HepG2 (cell line): ENCODE data around the gene FBXO39. TPM values are rescaled to one million over a fixed set of nuclear protein-coding genes. Genes with fewer than 3 reads are reported as not detected.

Experiments
- ATAC-seq: fragments of 200-7000 bp; cut with Tn5 transposase; 3 replicates; pipeline ENCODE4 v1.9.1; 2020; ENCODE audit warnings: mild to moderate bottlenecking, moderate library complexity
- BruUV-seq: library from RNA; stranded (reverse); fragments of 400-500 nt; replicated peaks from 2 replicates; lab custom pipeline; 2021; lab: Mats Ljungman, UMichigan
- CTCF ChIA-PET: fragments of 300-600 bp; formaldehyde crosslinking; extraction: SDS; loops from one replicate; lab custom pipeline; 2021; ENCODE audit warnings: low total read pairs, inconsistent platforms, low intra/inter-chr PET ratio; lab: Yijun Ruan, JAX
- POLR2A ChIA-PET: fragments of 350-600 bp; sonication (Branson Sonifier 250); formaldehyde crosslinking; loops from one replicate; lab custom pipeline; 2020; ENCODE audit warnings: antibody characterized with exemption, inconsistent platforms; lab: Yijun Ruan, JAX
- DNase-seq: peaks from one replicate; pipeline ENCODE4 v3.0.0-alpha.2; 2015; ENCODE audit warnings: low spot score
- FAIRE-seq: peaks from 3 replicates; lab custom pipeline; 2011; peaks lifted over from hg19 to GRCh38; lab: Jason Lieb, UNC
- H2AFZ ChIP-seq: one replicate; pipeline ENCODE4 v1.6.1; 2011; ENCODE audit warnings: low read length, inconsistent platforms
- H3K27ac ChIP-seq: fragments of 300-600 bp; 3 replicates; pipeline ENCODE4 v1.8.0; 2011; ENCODE audit warnings: mixed run types, mild to moderate bottlenecking, mixed read lengths, low read length, inconsistent platforms; ENCODE audit not compliant: insufficient read depth; ENCODE audit errors: extremely low read length
- H3K27me3 ChIP-seq, 2 experiments: fragments of 200-600 bp in 1 of 2; 2 replicates in 1 of 2; 3 replicates in 1 of 2; pipeline versions ENCODE4 v1.6.0 to v1.8.0; 2011; ENCODE audit warnings: low read length in 2 of 2, mild to moderate bottlenecking in 2 of 2, moderate library complexity in 2 of 2, inconsistent platforms in 1 of 2; ENCODE audit not compliant: insufficient read depth in 2 of 2, control insufficient read depth in 1 of 2
- H3K36me3 ChIP-seq, 2 experiments: fragments of 200-600 bp in 1 of 2; replicated peaks in 1 of 2; 2 replicates in 1 of 2; 3 replicates in 1 of 2; pipeline versions ENCODE4 v1.5.1 to v1.8.0; 2011; ENCODE audit warnings: low read length in 2 of 2, inconsistent platforms in 1 of 2; ENCODE audit not compliant: insufficient read depth in 2 of 2, control insufficient read depth in 1 of 2
- H3K4me1 ChIP-seq: 2 replicates; pipeline ENCODE4 v1.5.1; 2012; ENCODE audit warnings: low read length, inconsistent platforms; ENCODE audit not compliant: insufficient read depth
- H3K4me2 ChIP-seq: 2 replicates; pipeline ENCODE4 v1.6.0; 2011; ENCODE audit warnings: low read depth, low read length, inconsistent platforms
- H3K4me3 ChIP-seq, 3 experiments: fragments of 200-600 bp in 1 of 3; sonication (generic), shearing (Covaris generic) in 1 of 3; replicated peaks in 1 of 3; 2 replicates each; pipeline ENCODE4 v1.5.1; 2011 to 2016; ENCODE audit warnings: low read length in 3 of 3, inconsistent platforms in 2 of 3, low read depth in 2 of 3, mild to moderate bottlenecking in 2 of 3, control low read depth in 1 of 3, mixed read lengths in 1 of 3; ENCODE audit not compliant: insufficient read depth in 1 of 3
- H3K79me2 ChIP-seq: one replicate; pipeline ENCODE4 v1.6.1; 2011; ENCODE audit warnings: low read length, inconsistent platforms; ENCODE audit not compliant: insufficient read depth
- H3K9ac ChIP-seq: 2 replicates; pipeline ENCODE4 v1.6.0; 2011; ENCODE audit warnings: mild to moderate bottlenecking, low read depth, low read length, inconsistent platforms; ENCODE audit not compliant: insufficient read depth
- H3K9me3 ChIP-seq: 2 replicates; pipeline ENCODE4 v1.5.1; 2012; ENCODE audit warnings: mild to moderate bottlenecking, low read length
- H4K20me1 ChIP-seq: 2 replicates; pipeline ENCODE4 v1.6.0; 2011; ENCODE audit warnings: inconsistent platforms, mild to moderate bottlenecking, low read length, moderate library complexity; ENCODE audit not compliant: insufficient read depth
- ATM ChIP-seq: fragments of 450-650 bp; IDR thresholded peaks from 2 replicates; pipeline ENCODE4 v1.7.1; 2017; ENCODE audit warnings: mild to moderate bottlenecking, borderline replicate concordance
- BATF2 ChIP-seq: sonication (generic); formaldehyde crosslinking; IDR thresholded peaks from 2 replicates; pipeline ENCODE4 v1.8.0; 2022; ENCODE audit warnings: mild to moderate bottlenecking, missing genetic modification reagents, moderate library complexity
- BORCS8-MEF2B ChIP-seq: sonication (generic); formaldehyde crosslinking; IDR thresholded peaks from 2 replicates; pipeline ENCODE4 v1.8.0; 2022; ENCODE audit warnings: mild to moderate bottlenecking, missing genetic modification reagents
- HHEX ChIP-seq: IDR thresholded peaks from 2 replicates; pipeline ENCODE4 v1.6.1; 2016; ENCODE audit warnings: control low read depth
- RAD51 ChIP-seq: fragments of 450-650 bp; IDR thresholded peaks from 2 replicates; pipeline ENCODE4 v1.6.1; 2016; ENCODE audit warnings: borderline replicate concordance
- RFXAP ChIP-seq: sonication (generic); formaldehyde crosslinking; IDR thresholded peaks from 2 replicates; pipeline ENCODE4 v1.4.0; 2020; ENCODE audit warnings: missing genetic modification reagents, borderline replicate concordance
- TAF1 ChIP-seq: sonication (generic); formaldehyde crosslinking; IDR thresholded peaks from 2 replicates; pipeline ENCODE4 v1.4.0; 2020; ENCODE audit warnings: missing genetic modification reagents
- ZNF10 ChIP-seq: sonication (generic); formaldehyde crosslinking; IDR thresholded peaks from 2 replicates; pipeline ENCODE4 v1.4.0; 2020; ENCODE audit warnings: mild to moderate bottlenecking, low read depth, missing genetic modification reagents, borderline replicate concordance
- ZNF143 ChIP-seq: sonication (generic); formaldehyde crosslinking; IDR thresholded peaks from 2 replicates; pipeline ENCODE4 v1.4.0; 2020; ENCODE audit warnings: missing genetic modification reagents
- ZNF335 ChIP-seq: sonication (generic); formaldehyde crosslinking; IDR thresholded peaks from 2 replicates; pipeline ENCODE4 v1.4.0; 2020; ENCODE audit warnings: missing genetic modification reagents
- ZNF484 ChIP-seq: sonication (generic); formaldehyde crosslinking; IDR thresholded peaks from 2 replicates; pipeline ENCODE4 v1.5.1; 2020; ENCODE audit warnings: mild to moderate bottlenecking, low read depth, missing genetic modification reagents, borderline replicate concordance
- ZNF652 ChIP-seq: IDR thresholded peaks from 2 replicates; pipeline ENCODE4 v1.6.1; 2016; ENCODE audit warnings: low read depth, borderline replicate concordance
- ZNF768 ChIP-seq: sonication (generic); formaldehyde crosslinking; IDR thresholded peaks from 2 replicates; pipeline ENCODE4 v1.4.0; 2020; ENCODE audit warnings: missing genetic modification reagents
- WGBS: methylation state at CpG from one replicate; pipeline ENCODE4 v1.1.6; 2017; ENCODE audit warnings: low lambda C conversion rate; 5-methylcytosine and 5-hydroxymethylcytosine counted together
- in situ Hi-C: cut with HindIII; loops from 2 replicates; pipeline ENCODE4 v1.10.0; 2017; ENCODE audit warnings: low pct_unique_long_range_greater_than_20kb; ENCODE audit not compliant: extremely low pct_ligation_motif_present
- intact Hi-C: fragments of 100-400 bp; cut with micrococcal nuclease; formaldehyde crosslinking; loops from one replicate; pipeline ENCODE4 v1.10.0; 2022; ENCODE audit not compliant: unreplicated experiment
- polyA plus RNA-seq, 8 experiments: library from polyadenylated mRNA; depleted of rRNA in 3 of 8; stranded (reverse) in 7 of 8; unstranded in 1 of 8; fragments of >200 nt; fragmentation: Illumina TruSeq in 4 of 8; extraction: Trizol in 4 of 8; gene quantifications; 2 replicates each; pipeline versions ENCODE4 v1.2.1 to v1.2.3, GENCODE V29; 2011 to 2016; ENCODE audit warnings: low read depth in 4 of 8, missing spikeins in 1 of 8, mixed read lengths in 1 of 8; ENCODE audit not compliant: insufficient read depth in 1 of 8
- total RNA-seq, 5 experiments: library from RNA; depleted of rRNA; stranded (reverse); fragments of >200 nt; fragmentation: Illumina TruSeq; extraction: Trizol; gene quantifications; 2 replicates each; pipeline ENCODE4 v1.2.3, GENCODE V29; 2016; ENCODE audit warnings: low read depth in 1 of 5
- TF ChIP-seq, protein P1 (sequence below): sonication (generic); formaldehyde crosslinking; IDR thresholded peaks from 2 replicates; pipeline ENCODE4 v1.5.0; 2020; ENCODE audit warnings: mild to moderate bottlenecking, missing genetic modification reagents, borderline replicate concordance
- TF ChIP-seq, protein P2 (sequence below): sonication (generic); formaldehyde crosslinking; IDR thresholded peaks from 2 replicates; pipeline ENCODE4 v1.4.0; 2020; ENCODE audit warnings: missing genetic modification reagents

The FBXO39 gene
- total and polyA plus RNA-seq, 2 of the 13 experiments (the other 11 are each of a cell fraction or from before 2014, with no cell fraction given), result 0.09 TPM; not detected in 1

- Histone ChIP-seq H3K9ac (no peak overlapping the region), H3K36me3 (no peaks in the 10 kb centered on the region), H3K4me3 (no peak overlapping the region)
- TF ChIP-seq ZNF335 (CRISPR knock-in tag), result no peak
- TF ChIP-seq ATM, result no peak
- no peak for TF ChIP-seq RAD51
- TF ChIP-seq, protein P1, sequence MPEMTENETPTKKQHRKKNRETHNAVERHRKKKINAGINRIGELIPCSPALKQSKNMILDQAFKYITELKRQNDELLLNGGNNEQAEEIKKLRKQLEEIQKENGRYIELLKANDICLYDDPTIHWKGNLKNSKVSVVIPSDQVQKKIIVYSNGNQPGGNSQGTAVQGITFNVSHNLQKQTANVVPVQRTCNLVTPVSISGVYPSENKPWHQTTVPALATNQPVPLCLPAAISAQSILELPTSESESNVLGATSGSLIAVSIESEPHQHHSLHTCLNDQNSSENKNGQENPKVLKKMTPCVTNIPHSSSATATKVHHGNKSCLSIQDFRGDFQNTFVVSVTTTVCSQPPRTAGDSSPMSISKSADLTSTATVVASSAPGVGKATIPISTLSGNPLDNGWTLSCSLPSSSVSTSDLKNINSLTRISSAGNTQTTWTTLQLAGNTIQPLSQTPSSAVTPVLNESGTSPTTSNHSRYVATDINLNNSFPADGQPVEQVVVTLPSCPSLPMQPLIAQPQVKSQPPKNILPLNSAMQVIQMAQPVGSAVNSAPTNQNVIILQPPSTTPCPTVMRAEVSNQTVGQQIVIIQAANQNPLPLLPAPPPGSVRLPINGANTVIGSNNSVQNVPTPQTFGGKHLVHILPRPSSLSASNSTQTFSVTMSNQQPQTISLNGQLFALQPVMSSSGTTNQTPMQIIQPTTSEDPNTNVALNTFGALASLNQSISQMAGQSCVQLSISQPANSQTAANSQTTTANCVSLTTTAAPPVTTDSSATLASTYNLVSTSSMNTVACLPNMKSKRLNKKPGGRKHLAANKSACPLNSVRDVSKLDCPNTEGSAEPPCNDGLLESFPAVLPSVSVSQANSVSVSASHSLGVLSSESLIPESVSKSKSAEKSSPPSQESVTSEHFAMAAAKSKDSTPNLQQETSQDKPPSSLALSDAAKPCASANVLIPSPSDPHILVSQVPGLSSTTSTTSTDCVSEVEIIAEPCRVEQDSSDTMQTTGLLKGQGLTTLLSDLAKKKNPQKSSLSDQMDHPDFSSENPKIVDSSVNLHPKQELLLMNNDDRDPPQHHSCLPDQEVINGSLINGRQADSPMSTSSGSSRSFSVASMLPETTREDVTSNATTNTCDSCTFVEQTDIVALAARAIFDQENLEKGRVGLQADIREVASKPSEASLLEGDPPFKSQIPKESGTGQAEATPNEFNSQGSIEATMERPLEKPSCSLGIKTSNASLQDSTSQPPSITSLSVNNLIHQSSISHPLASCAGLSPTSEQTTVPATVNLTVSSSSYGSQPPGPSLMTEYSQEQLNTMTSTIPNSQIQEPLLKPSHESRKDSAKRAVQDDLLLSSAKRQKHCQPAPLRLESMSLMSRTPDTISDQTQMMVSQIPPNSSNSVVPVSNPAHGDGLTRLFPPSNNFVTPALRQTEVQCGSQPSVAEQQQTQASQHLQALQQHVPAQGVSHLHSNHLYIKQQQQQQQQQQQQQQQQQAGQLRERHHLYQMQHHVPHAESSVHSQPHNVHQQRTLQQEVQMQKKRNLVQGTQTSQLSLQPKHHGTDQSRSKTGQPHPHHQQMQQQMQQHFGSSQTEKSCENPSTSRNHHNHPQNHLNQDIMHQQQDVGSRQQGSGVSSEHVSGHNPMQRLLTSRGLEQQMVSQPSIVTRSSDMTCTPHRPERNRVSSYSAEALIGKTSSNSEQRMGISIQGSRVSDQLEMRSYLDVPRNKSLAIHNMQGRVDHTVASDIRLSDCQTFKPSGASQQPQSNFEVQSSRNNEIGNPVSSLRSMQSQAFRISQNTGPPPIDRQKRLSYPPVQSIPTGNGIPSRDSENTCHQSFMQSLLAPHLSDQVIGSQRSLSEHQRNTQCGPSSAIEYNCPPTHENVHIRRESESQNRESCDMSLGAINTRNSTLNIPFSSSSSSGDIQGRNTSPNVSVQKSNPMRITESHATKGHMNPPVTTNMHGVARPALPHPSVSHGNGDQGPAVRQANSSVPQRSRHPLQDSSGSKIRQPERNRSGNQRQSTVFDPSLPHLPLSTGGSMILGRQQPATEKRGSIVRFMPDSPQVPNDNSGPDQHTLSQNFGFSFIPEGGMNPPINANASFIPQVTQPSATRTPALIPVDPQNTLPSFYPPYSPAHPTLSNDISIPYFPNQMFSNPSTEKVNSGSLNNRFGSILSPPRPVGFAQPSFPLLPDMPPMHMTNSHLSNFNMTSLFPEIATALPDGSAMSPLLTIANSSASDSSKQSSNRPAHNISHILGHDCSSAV (CRISPR knock-in tag), result no peak
- no peak for TF ChIP-seq BORCS8-MEF2B
- TF ChIP-seq ZNF652, result no peak
- TF ChIP-seq BATF2 (CRISPR knock-in tag), result no peak
- TF ChIP-seq ZNF10 (CRISPR knock-in tag), result no peak
- TF ChIP-seq, protein P2, sequence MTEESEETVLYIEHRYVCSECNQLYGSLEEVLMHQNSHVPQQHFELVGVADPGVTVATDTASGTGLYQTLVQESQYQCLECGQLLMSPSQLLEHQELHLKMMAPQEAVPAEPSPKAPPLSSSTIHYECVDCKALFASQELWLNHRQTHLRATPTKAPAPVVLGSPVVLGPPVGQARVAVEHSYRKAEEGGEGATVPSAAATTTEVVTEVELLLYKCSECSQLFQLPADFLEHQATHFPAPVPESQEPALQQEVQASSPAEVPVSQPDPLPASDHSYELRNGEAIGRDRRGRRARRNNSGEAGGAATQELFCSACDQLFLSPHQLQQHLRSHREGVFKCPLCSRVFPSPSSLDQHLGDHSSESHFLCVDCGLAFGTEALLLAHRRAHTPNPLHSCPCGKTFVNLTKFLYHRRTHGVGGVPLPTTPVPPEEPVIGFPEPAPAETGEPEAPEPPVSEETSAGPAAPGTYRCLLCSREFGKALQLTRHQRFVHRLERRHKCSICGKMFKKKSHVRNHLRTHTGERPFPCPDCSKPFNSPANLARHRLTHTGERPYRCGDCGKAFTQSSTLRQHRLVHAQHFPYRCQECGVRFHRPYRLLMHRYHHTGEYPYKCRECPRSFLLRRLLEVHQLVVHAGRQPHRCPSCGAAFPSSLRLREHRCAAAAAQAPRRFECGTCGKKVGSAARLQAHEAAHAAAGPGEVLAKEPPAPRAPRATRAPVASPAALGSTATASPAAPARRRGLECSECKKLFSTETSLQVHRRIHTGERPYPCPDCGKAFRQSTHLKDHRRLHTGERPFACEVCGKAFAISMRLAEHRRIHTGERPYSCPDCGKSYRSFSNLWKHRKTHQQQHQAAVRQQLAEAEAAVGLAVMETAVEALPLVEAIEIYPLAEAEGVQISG (CRISPR knock-in tag), result no peak
- TF ChIP-seq TAF1 (CRISPR knock-in tag), result no peak
- no peak for TF ChIP-seq HHEX (CRISPR knock-in tag)
- no peak for TF ChIP-seq ZNF768 (CRISPR knock-in tag)
- TF ChIP-seq RFXAP, result no peak
- TF ChIP-seq ZNF143 (CRISPR knock-in tag), result no peak
- no peak for TF ChIP-seq ZNF484 (CRISPR knock-in tag)
- TF ChIP-seq, all 625 proteins: peak for 0
- Histone ChIP-seq H3K79me2 (no peaks in the 10 kb centered on the region), H3K4me2 (no peak overlapping the region; the same call in 1 of the 2 replicates), H3K27ac (no peak overlapping the region), H4K20me1 (no peaks in the 10 kb centered on the region), H3K4me1 (peaks cover 16% of the 10 kb centered on the region), H3K27me3 (peaks cover 0 to 9% of the 10 kb centered on the region in 2 experiments; a peak in 1 of 5 replicates), H3K9me3 (no peaks in the 10 kb centered on the region), H2AFZ (no peak overlapping the region)
- CTCF ChIA-PET, result no interaction called here
- ATAC-seq (peak; percentile 46), FAIRE-seq (no peak), DNase-seq (no peak)
- in situ Hi-C loops (no loop called here), intact Hi-C loops (no loop called here)
- no TSS peak for BruUV-seq
- POLR2A ChIA-PET, result no interaction called here
- WGBS, result 71% methylated on average over 2 of the region's 2 CpGs
Measured at GRCh38 chr17:6779411-6779810, 3.4 kb downstream of the FBXO39 start.
